ENCODE data around the gene ADAMTS9. TPM values are rescaled to one million over a fixed set of nuclear protein-coding genes. Genes with fewer than 3 reads are reported as not detected.

Gene ADAMTS9
- total and polyA plus RNA-seq, 8 donors = 36.3 to 78.0 (median 56.7) TPM

- no peaks in the 10 kb centered on the region for H3K9me3 ChIP-seq
- intact Hi-C loops (cut with DNase I) = no loop called here
- H3K36me3 ChIP-seq = peaks cover 0 to 22% of the 10 kb centered on the region in 2 donors
- H3K4me3 ChIP-seq = no peak overlapping the region
- no peaks in the 10 kb centered on the region for H3K27me3 ChIP-seq
- no peak for TF ChIP-seq CTCF (IDR thresholded peaks at IDR 0.05)
- H3K27ac ChIP-seq = no peak overlapping the region
- DNase-seq (peak in 1 of 4 donors; percentile 39), ATAC-seq (no peak)
- H3K4me1 ChIP-seq = no peaks in the 10 kb centered on the region
These were observed 93.7 kb downstream of the ADAMTS9 start for GRCh38 chr3:64594134-64594533.

- no peak for TF ChIP-seq CTCF (IDR thresholded peaks at IDR 0.05)
- no peaks in the 10 kb centered on the region for H3K4me1 ChIP-seq
- ATAC-seq (no peak), DNase-seq (no peak)
- no peak overlapping the region for H3K27ac ChIP-seq
- H3K27me3 ChIP-seq = no peaks in the 10 kb centered on the region
- H3K4me3 ChIP-seq = no peak overlapping the region
- no peaks in the 10 kb centered on the region for H3K9me3 ChIP-seq
- intact Hi-C loops (cut with DNase I) = no loop called here
- peaks cover 0 to 22% of the 10 kb centered on the region in 2 donors for H3K36me3 ChIP-seq
These were observed 94.5 kb downstream of the ADAMTS9 start for GRCh38 chr3:64593350-64593749.

- intact Hi-C loops (cut with DNase I) = no loop called here
- H3K4me1 ChIP-seq = no peaks in the 10 kb centered on the region
- no peak overlapping the region for H3K27ac ChIP-seq
- H3K36me3 ChIP-seq = peaks cover 0 to 16% of the 10 kb centered on the region in 2 donors
- H3K27me3 ChIP-seq = no peaks in the 10 kb centered on the region
- TF ChIP-seq CTCF (IDR thresholded peaks at IDR 0.05) = no peak
- no peak overlapping the region for H3K4me3 ChIP-seq
- H3K9me3 ChIP-seq = no peaks in the 10 kb centered on the region
- DNase-seq (no peak), ATAC-seq (no peak)
These were observed 96.2 kb downstream of the ADAMTS9 start for GRCh38 chr3:64591615-64592014.

GRCh38 chr3:64588380-64588779 lies 99.4 kb downstream of the ADAMTS9 start:
- no peak overlapping the region for H3K4me3 ChIP-seq
- ATAC-seq (no peak), DNase-seq (no peak)
- intact Hi-C loops (cut with DNase I) = no loop called here
- H3K4me1 ChIP-seq = no peaks in the 10 kb centered on the region
- no peaks in the 10 kb centered on the region for H3K9me3 ChIP-seq
- H3K27me3 ChIP-seq = no peaks in the 10 kb centered on the region
- no peak overlapping the region for H3K27ac ChIP-seq
- H3K36me3 ChIP-seq = peaks cover 0 to 11% of the 10 kb centered on the region in 2 donors
- TF ChIP-seq CTCF (IDR thresholded peaks at IDR 0.05) = no peak

GRCh38 chr3:64586952-64587351 lies 100.8 kb downstream of the ADAMTS9 start:
- Histone ChIP-seq H3K36me3 (peaks cover 0 to 10% of the 10 kb centered on the region in 2 donors), H3K4me1 (no peaks in the 10 kb centered on the region), H3K27me3 (no peaks in the 10 kb centered on the region), H3K9me3 (no peaks in the 10 kb centered on the region), H3K27ac (no peak overlapping the region), H3K4me3 (no peak overlapping the region)
- intact Hi-C loops (cut with DNase I) = no loop called here
- no peak for TF ChIP-seq CTCF (IDR thresholded peaks at IDR 0.05)
- ATAC-seq (no peak), DNase-seq (no peak)

All from left lung (tissue), 10 donors.